ENCODE data around the gene KL. TPM values are rescaled to one million over a fixed set of nuclear protein-coding genes. Genes with fewer than 3 reads are reported as not detected.

Gene KL
- total RNA-seq, 1 donor from 2014 or later: 1.4 TPM

DNA sequence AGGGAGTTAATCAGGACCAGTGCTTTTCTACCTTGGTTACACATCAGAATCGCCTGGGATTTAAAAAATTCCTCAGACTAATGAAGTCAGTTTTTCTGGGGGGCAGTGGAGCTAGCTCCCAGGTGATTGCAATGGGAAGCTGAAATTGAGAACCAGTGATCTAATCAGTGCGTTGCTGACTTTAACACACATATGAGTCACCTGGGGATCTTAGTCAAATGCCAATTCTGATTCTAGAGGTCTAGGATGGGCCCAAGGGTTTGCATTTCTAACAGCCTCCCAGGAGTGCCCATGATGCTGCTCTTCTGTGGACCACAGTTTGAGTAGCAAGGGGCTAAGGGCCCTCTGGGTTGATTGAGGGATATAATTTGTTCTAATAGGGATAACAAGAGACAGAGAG is 54.5 kb downstream of the KL start:
- ATAC-seq (ENCODE audit: poor library complexity) (no peak), DNase-seq (no peak)
- intact Hi-C loops (cut with DNase I): no loop called here

DNA sequence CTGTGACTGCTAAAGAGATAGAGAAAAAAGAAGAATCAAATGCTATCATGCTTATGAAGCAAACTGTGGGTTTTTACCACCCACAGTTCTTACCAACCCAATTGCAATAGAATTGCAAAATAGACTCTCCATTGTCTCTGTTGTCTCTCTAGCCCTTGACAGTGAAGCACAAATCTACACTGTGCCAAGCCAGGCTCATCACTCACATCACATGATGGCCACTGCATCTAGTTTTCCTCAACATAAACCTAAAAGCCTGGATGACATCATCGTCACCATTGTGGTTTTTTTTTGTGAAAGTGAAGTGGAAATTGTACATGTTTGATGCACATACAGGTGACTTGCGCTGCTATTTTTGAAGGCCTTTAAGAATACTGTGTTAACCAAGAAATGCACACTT is 56.1 kb downstream of the KL start:
- intact Hi-C loops (cut with DNase I): no loop called here
- DNase-seq (no peak), ATAC-seq (ENCODE audit: poor library complexity) (no peak)

DNA sequence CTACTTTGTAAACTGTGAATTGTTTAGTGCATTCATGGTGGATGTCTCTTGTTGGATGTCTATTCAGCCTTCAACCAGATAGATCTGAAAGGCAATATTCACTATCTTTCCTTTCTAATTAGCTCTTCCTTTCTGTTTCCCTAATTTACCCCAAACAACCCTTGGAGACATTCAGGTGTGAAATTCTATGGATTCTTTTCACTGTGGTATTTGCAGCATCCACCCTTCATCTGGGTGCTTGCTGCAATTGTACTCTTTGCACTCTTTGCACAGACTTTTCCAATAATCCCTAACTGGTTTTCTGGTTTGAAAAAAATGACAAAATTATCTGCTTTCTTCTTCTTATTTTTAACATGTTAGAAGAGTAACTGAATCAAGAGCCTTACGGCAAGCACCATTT is 56.5 kb downstream of the KL start:
- intact Hi-C loops (cut with DNase I): no loop called here
- DNase-seq (no peak), ATAC-seq (ENCODE audit: poor library complexity) (no peak)

DNA sequence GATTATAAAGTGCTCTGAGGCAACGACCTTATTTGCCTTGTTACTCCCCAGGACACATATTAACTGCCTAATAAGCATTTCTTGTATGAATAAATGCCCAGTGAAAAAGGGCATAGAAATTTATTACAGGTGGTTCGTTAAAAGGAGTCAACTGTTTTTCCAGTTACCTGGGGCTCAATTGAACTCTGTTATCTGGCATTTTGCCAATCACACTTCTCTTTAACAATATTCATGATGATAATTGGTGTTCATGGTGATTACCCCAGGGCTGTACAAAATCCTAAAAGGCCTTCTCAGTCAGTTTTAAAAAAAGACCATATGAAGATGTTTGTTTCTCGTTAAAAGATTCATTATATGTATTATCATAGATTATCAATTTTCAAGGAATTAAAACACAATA is 57.1 kb downstream of the KL start:
- ATAC-seq (ENCODE audit: poor library complexity): no peak
- no peak for DNase-seq
- intact Hi-C loops (cut with DNase I): no loop called here

DNA sequence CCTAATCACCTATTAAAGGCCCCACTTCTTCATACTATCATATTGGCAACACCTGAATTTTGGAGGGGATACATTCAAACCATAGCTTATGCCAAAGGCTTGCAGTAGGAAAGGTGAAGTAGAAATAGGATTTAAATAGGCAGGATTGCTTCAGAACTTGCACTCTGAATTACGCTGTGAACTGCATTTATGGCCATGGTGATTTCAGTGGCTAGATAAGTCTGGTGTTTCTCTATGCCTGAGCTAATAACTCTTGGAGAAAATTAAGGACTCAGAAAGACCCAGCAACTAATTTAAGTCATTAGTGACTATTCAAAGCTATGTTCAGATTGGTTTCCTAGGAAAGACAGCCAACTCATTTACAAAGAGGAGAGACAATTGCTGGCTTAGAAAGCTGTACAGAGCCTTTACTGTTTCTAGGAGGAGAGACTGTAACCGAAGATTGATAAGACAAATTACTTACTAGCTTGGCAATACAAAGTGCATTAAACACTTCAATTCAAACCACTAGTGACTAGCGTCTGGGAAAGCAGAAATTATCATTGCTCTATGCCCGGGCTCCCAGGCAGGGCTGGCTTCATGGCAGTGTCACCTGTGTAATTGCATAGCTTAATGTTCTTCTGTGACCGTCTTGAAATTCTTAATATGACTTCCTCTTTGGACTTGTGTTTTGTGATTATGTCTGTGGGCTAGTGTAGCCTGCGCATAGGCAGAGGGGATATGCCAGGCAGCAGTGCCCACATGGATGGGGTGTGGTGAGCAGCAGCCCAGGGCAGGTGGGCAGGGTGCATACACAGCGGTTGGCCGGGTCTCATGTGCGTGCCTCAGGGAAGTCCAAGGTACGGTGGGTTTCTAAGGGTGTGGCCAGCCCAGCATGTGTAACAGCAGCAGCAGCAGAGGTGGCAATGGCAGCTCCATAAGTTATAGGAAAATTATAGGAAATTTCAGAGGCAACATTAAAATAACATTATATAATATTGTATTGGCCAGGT is 60.1 kb downstream of the KL start:
- no peak for DNase-seq
- intact Hi-C loops (cut with DNase I): no loop called here
- no peak for ATAC-seq (ENCODE audit: poor library complexity)

DNA sequence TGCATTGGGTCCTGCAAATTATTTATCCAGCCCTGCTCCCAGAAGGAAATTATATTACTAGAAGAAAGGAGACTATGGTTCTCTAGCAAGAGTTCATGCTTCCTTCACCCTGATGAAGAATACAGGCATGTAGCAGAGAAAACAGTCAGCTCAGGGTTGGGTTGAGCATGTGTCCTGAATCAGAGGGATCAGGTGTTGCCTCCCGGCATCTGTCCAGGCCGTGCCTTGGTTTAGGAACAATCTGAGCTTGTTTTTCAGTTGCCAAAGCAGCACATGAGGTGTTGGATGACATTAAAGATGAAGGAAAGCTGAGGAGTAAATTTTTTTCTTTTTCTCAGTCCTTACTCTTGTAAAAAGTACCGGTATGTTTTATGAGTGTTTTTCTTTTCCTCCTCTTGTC is 62.0 kb downstream of the KL start:
- ATAC-seq (ENCODE audit: poor library complexity) (peak; percentile 39), DNase-seq (no peak)
- intact Hi-C loops (cut with DNase I): no loop called here

DNA sequence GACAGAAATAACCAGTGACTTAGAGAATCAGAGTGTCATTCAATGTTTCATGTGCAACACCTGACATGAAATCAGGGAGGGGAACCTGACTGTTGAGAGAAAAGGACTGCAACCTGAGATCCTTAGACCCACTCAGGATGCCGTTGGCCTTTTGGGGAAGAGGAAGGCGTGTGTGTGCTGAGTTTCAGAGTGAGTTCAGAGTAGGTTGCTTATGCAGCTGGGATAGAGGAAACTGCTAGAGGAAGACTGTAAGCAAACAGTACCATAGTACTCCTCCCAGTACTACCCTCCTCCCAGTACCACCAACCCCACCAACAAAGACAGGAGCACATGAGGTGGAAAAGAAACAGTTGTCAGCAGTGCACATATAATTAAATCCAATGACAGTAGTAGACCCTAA is 63.7 kb downstream of the KL start:
- DNase-seq: no peak
- ATAC-seq (ENCODE audit: poor library complexity): peak; percentile 49
- intact Hi-C loops (cut with DNase I): no loop called here

DNA sequence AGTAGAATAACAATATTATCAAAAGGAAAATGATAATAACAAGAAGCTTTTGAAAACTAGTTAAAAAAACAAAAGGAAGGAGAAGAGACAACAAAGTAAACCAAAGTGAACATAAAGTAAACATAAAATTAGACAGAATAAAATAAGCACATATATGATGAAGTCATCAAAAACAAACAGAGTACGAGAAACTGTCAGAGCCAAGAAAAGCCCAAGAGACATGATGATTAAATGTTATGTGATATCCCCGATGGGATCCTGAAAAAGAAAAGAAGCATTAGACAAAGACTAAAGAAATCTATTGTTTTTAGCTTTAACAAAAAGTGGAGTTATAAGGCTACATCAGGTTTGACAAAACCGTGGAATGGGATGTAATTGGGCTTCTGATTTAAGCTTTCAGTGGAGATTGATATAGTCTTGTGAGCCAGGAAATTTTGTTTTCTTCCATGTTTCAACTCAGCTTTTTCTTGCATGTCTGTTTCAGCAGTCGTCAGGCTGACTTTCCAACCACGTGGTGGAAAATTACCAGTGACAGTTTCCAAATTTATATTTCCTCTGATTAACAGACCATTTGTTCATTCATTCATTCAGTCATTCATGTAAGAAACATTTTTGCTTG is 64.9 kb downstream of the KL start:
- no peak for DNase-seq
- intact Hi-C loops (cut with DNase I): no loop called here
- no peak for ATAC-seq (ENCODE audit: poor library complexity)

DNA sequence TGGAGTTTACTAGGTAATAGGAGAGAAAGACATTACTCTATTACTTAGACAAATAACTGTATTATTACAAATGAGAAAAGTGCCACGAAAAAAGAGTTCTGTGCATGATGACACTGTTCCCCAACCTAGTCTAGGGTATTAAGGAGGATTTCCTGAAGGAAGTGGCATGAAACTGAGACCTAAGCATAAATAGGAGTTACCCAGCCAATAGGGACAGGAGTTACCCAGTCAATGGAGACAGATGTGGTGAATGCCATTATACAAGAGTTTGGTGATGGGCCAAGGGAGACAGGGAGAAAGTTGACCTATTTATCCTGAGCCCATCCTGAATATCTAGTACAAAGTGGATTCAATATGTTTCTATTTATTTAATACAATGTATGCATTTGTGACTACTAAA is 65.4 kb downstream of the KL start:
- ATAC-seq (ENCODE audit: poor library complexity) (no peak), DNase-seq (no peak)
- intact Hi-C loops (cut with DNase I): no loop called here

DNA sequence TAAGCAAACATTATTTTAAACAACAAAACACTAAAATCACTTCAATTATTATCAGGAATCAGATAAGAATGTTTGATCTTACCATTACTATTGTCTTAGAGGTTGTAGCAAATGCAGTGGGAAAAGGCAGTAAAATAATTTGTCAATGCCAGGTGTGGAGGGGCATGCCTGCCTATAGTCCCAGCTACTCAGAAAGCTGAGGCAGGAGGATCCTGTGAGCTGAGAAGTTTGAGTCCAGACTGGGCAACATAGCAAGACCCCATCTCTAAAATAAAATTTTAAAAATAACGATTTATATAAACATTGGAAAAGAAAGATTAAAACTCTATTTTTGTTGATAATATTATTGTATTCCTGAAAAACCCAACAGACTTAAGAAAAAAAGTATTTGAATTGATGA is 66.8 kb downstream of the KL start:
- DNase-seq: no peak
- intact Hi-C loops (cut with DNase I): no loop called here
- no peak for ATAC-seq (ENCODE audit: poor library complexity)

DNA sequence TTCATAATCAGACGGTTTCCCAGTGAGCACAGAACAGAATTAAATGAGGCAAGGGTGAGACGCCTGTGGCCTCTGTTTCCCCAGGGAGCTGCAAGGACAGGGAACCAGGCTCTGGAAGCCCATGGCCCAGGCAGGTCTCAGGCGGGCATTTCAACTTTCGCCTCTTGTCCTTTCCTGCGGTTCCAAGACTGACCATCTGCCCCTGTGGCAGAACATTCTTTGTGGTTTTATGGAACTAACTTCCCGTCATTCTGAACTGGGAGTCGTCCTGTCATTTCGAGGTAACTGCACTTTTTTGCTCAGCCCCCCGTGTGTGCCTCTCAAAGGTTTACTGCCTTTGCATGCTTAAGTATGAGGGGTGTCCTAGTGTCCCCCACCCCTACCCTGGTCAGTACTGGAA is 70.9 kb downstream of the KL start:
- ATAC-seq (ENCODE audit: poor library complexity) (no peak), DNase-seq (no peak)
- intact Hi-C loops (cut with DNase I): no loop called here

DNA sequence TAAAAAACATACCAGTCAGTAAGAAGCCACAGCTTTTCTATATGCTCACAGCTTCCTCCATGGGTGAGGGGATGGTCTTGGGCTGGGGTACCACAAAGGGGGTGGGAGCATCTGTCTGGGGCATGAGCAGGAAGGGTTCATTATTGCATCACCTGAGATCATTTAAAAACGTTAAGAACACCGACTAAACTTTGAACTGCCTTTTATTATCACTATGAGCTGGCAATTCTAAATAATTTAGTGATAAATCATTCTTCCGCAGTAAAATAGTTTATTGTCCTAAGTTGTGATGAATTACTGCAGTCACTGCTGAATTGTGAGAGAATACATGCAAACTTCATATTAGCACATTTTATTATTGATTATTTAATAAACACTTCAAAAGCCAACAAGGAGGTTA is 71.6 kb downstream of the KL start:
- intact Hi-C loops (cut with DNase I): no loop called here
- DNase-seq: no peak
- ATAC-seq (ENCODE audit: poor library complexity): no peak

DNA sequence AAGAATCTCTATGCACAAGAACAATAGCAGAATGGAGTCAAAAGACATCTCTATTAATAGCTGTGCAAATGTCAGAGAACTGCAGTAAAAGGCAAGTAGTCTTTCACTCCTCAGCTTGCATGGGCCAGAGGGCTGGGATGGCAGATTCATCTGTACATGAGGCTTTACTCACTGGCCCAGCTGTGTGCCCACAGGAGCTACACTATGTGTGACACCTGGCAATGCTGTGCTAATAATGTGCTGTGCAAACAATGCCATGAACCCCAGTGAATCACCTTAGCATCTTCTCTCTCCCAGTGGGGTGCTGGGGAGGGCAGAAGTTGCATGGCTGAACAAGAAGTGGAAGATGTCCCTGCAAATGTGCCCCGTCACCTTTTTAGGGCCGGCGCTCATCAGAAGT is 73.1 kb downstream of the KL start:
- DNase-seq (no peak), ATAC-seq (ENCODE audit: poor library complexity) (no peak)
- intact Hi-C loops (cut with DNase I): no loop called here

DNA sequence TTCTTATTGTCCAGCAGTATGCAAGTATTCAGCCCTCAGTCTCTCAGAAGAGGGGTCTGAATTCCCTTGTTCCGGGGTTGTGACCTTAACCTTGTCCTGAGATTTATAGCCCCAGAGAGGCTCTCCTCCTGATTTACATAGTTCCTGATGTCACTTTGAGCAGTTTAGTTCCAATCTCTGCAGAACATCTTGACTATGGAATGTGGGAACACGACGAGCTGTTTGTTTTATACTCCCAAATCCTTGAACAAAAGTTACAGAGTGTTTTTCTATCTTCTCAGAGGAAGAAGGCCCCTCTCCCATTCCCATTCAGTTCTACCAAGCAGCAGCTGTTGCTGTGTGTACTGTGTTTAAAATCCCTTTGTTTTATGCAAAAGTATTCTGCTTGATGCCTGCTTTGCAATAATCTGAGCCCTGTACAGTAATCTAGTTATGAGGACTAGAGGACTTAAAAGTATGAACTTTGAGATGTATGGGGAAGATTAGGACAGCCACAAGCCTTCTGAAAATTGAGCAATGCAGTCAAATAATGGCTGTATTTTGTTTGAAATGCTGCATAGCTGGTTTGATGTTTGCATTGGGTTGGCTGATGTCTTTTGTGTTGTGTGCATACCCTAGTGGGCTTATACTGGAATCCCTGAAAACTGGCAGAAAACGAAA is 74.7 kb downstream of the KL start:
- intact Hi-C loops (cut with DNase I): no loop called here
- DNase-seq: no peak
- ATAC-seq (ENCODE audit: poor library complexity): no peak

DNA sequence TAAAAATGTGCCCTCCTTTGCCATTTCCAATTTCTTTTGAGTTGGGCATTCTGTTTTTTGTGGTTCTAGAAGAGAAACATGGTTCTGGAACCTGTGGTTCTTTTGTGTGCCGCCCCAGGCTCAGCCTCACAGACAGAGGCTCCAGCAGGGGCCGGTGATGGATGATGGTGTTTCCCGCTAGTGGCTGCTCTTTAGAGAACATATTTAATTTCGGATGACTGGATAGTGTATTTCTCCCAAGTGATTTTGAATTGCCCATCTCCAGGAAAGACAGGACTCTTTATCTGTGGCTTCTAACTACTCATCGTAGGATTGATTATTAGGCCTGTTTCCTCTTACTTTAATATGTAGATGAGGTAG is 75.2 kb downstream of the KL start:
- ATAC-seq (ENCODE audit: poor library complexity): no peak
- intact Hi-C loops (cut with DNase I): no loop called here
- DNase-seq: no peak

DNA sequence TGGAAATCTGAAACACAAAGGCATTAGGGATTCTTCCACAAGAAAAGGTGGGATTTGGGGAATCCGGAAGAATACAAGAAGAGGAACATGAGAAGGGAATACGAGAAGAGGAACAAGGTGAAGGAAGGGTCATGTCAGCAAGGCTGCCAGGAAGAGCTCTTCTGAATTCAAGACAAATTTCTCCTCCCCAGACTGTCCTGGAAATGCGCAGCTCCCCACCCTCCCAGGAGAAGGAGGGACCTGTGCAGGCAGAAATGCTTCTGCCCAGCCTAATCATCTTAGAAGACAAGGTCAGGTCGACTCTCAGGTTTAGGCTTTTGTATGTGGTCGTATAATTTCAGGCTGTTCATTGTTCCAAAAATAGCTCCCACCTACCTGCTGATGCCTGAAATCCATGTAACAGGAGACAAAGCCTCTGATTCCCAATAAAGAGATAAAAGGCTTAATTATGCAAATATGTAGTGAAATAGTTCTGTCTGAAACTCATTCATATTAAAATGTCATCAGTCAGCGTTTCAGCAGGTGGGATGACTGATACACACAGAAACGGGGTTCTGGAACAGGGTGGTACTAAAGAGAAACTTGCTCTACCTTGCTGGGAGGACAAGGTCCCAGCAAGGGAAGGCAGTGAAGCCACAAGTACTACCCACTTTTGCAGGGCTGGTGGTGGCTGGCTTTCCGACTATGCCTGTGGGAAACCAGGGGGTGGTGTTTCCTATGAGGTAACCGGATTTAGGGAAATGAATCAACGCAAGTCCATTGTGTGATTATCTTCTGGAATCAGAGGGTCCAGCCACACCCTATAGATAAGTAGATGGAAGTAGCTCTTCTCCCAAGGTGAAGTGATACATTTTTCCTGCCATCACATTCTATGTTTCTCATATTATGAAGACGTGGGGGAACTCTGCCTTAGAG is 76.1 kb downstream of the KL start:
- no peak for DNase-seq
- no peak for ATAC-seq (ENCODE audit: poor library complexity)
- intact Hi-C loops (cut with DNase I): no loop called here

DNA sequence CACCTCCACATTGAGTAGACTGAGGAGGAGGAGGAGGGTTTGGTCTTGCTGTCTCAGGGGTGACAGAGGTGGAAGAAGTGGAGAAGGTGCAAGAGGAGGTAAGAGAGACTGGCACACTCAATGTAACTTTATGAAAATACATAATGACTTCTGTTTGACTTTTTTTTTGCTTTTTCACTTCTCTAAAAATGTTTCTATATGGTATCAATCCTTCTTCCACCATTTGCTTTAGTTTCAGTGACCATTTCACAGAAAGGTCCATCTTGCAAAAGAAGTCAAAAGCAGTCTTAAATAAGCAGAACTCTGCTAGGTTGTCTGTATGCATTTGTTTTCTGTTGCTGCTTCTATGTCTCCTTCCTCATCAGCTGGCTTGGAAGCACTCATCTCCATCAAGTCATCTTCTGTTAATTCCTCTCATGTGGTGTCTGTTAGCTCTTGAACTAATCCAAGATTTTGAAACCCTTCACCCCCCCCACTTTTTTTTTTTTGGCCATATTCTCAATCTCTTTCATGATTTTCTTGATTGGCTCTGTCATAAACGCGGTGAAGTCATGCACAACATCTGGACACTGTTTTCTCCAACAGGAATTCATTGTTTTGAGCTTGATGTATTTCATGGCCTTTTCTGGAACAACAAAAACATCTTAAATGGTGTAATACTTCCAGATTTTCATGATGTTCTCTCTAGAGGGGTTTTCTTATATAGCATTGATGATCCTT is 80.8 kb downstream of the KL start:
- ATAC-seq (ENCODE audit: poor library complexity) (no peak), DNase-seq (no peak)
- intact Hi-C loops (cut with DNase I): no loop called here

DNA sequence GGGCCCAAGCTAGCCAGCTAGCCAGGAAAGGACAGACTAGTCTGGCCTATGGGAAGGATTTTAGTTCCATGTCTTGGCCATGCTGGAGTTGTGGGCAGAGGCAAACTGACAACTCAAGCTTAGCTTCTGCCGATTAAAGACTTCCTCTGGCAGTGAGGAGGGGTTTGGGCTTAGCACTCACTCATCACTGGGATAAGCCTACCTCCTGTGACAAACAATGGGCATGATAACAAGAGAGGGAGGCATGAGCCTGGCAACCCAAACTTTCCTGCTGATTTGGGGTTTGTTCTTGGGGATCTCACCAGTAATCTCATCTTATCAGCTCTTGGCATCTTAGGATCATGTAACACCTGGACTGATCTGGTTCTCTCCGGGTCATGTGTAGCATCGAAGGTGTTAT is 83.6 kb downstream of the KL start:
- no peak for ATAC-seq (ENCODE audit: poor library complexity)
- intact Hi-C loops (cut with DNase I): no loop called here
- no peak for DNase-seq

Measured in Right ventricle myocardium superior (tissue), 1 donor.